Transverse colon (tissue), 3 donors: Measurements from ENCODE around the gene EXD3.

Source experiments
- CTCF ChIP-seq, 5 experiments: fragments of 200-600 bp in 3 of 5; fragments of 450-650 bp in 2 of 5; sonication (generic) in 3 of 5; IDR thresholded peaks; 1 replicate in 2 of 5; 2 replicates in 3 of 5; pipeline ENCODE4 v1.5.1; 2016 to 2017; ENCODE audit warnings: antibody characterized with exemption in 5 of 5, inconsistent platforms in 3 of 5, mild to moderate bottlenecking in 2 of 5, moderate library complexity in 1 of 5
- EP300 ChIP-seq: sonication (generic); formaldehyde crosslinking; IDR thresholded peaks from one replicate; pipeline ENCODE4 v1.6.1; 2017; ENCODE audit warnings: antibody characterized with exemption, low read depth
- POLR2A ChIP-seq: fragments of 450-650 bp; IDR thresholded peaks from one replicate; pipeline ENCODE4 v1.6.1; 2016; ENCODE audit warnings: antibody characterized with exemption, mild to moderate bottlenecking, moderate library complexity

GRCh38 chr9:137333016-137333671, 89.8 kb downstream of the EXD3 start:
- TF ChIP-seq POLR2A: no peak
- no peak for TF ChIP-seq CTCF (IDR thresholded peaks at IDR 0.05)
- TF ChIP-seq EP300: no peak
